ENCODE measurements around the gene OVOL3.

OVOL3 gene

DNA sequence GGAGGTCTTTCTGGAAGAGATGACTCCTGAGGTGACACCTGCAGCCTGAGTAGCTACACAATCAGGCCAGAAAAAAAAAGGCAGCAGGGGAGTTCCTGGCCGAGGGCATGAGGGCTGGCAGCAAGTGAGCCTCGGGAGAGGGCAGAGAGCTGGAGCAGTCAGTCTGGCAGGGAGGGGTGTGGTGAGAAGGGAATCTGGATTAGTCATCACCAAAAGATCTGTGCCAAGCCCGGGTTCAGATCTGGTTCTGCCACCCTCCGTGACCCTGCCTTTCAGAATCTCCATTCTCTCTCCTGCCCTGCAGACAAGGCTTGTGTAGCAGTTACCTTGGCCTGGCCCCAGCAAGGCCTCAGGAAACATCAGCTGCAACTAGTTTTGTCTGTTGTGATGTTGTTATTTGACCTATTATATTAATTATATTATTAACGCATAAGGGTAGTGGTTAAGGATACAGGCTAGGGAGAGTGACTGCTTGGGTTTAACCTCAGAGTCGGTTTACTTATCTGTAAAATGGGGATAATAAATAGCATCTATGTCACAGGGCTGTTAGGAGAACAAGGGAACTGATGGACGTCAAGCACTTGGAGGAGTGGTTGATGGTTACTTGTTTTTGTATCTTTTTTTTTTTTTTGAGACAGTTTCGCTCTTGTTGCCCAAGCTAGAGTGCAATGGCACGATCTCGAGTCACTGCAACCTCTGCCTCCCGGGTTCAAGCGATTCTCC lies 26.2 kb downstream of the OVOL3 start:
- H3K27me3 Mint-ChIP-seq, result no peaks in the 10 kb centered on the region
- DNase-seq, result no peak
- H3K36me3 Mint-ChIP-seq (ENCODE audit: low read depth), result peaks cover 21% of the 10 kb centered on the region
- no peaks in the 10 kb centered on the region for H3K9me3 Mint-ChIP-seq
- H3K4me3 Mint-ChIP-seq, result no peak overlapping the region
- H3K27ac Mint-ChIP-seq, result no peak overlapping the region
- H3K4me1 Mint-ChIP-seq (ENCODE audit: low read depth), result peaks cover 30% of the 10 kb centered on the region

- no peak for DNase-seq
Measured at GRCh38 chr19:36139120-36139472, 28.2 kb downstream of the OVOL3 start.

GRCh38 chr19:36139473-36140303 lies 28.7 kb downstream of the OVOL3 start, which contains the start of gene CAPNS1:
Gene CAPNS1, plus strand, starts transcription at chr19:36140066. Its CDS starts 946 bp downstream, at chr19:36141012.
- Mint-ChIP-seq H3K27ac (peak within 1 kb of the TSS; percentile 90), H3K27me3 (no peaks in the 10 kb centered on the region), H3K9me3 (no peaks in the 10 kb centered on the region), H3K4me1 (ENCODE audit: low read depth) (peaks cover 22% of the 10 kb centered on the region), H3K36me3 (ENCODE audit: low read depth) (peaks cover 36% of the 10 kb centered on the region), H3K4me3 (peak within 1 kb of the TSS; percentile 92)
- peak; percentile 94 for DNase-seq

More at GRCh38 chr19:36139120-36139472, 28.2 kb downstream of the OVOL3 start:
- Mint-ChIP-seq H3K4me1 (ENCODE audit: low read depth) (peaks cover 22% of the 10 kb centered on the region), H3K4me3 (peak overlapping the region; percentile 92), H3K27ac (peak overlapping the region; percentile 90), H3K36me3 (ENCODE audit: low read depth) (peaks cover 32% of the 10 kb centered on the region), H3K9me3 (no peaks in the 10 kb centered on the region), H3K27me3 (no peaks in the 10 kb centered on the region)

- Mint-ChIP-seq H3K4me1 (ENCODE audit: low read depth) (peaks cover 22% of the 10 kb centered on the region), H3K27ac (peak overlapping the region; percentile 90), H3K9me3 (no peaks in the 10 kb centered on the region), H3K36me3 (ENCODE audit: low read depth) (peaks cover 43% of the 10 kb centered on the region), H3K4me3 (peak overlapping the region; percentile 92), H3K27me3 (no peaks in the 10 kb centered on the region)
- no peak for DNase-seq
Measured at GRCh38 chr19:36140304-36141038, 29.5 kb downstream of the OVOL3 start.

DNA sequence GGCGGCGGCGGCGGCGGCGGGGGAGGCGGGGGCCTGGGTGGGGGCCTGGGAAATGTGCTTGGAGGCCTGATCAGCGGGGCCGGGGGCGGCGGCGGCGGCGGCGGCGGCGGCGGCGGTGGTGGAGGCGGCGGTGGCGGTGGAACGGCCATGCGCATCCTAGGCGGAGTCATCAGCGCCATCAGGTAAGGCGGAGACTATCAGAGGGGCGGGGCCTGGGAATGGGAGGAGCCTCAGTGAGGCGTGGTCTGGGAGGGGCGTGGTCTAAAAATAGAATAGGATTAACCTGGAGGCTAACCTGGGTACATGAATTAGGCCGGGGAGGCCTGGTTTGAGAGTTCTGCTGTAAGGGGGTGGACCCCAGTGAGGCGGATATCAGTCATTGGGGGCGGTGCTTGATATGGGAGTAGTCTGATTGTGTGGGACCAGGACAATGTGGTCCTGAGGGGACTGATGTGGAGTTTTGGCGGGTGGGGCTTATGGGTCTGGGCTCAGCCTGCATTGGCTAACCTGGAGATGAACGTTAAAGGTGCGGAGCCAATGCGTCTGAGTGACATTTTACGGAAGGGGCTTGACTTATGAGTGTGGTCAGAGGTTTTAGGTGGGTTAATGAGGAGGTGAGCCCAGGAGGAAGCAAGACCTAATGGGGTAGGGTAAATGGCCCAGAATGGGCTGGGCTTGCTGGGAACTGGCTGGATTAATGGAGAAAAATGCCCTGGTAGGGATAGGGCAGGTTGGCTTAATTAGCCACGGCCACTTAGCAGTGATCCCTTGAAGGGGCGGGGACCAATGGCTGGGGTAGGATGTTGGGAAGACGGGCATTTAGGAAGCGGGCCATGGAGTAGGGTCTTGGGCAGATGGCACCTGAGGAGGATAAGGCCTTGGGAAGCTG lies 30.3 kb downstream of the OVOL3 start:
- no peaks in the 10 kb centered on the region for H3K27me3 Mint-ChIP-seq
- H3K27ac Mint-ChIP-seq, result peak overlapping the region; percentile 90

GRCh38 chr19:36142046-36142445 lies 31.1 kb downstream of the OVOL3 start:
- Mint-ChIP-seq H3K9me3 (no peaks in the 10 kb centered on the region), H3K4me1 (ENCODE audit: low read depth) (peaks cover 16% of the 10 kb centered on the region), H3K27ac (peak overlapping the region; percentile 90), H3K36me3 (ENCODE audit: low read depth) (peaks cover 59% of the 10 kb centered on the region), H3K27me3 (no peaks in the 10 kb centered on the region), H3K4me3 (peak overlapping the region; percentile 92)
- DNase-seq, result no peak

More for the DNA sequence above, 30.3 kb downstream of the OVOL3 start:
- H3K36me3 Mint-ChIP-seq (ENCODE audit: low read depth), result peaks cover 51% of the 10 kb centered on the region
- peak; percentile 98 for DNase-seq
- H3K4me1 Mint-ChIP-seq (ENCODE audit: low read depth), result peaks cover 22% of the 10 kb centered on the region
- H3K4me3 Mint-ChIP-seq, result peak overlapping the region; percentile 92
- no peaks in the 10 kb centered on the region for H3K9me3 Mint-ChIP-seq

- peaks cover 64% of the 10 kb centered on the region for H3K36me3 Mint-ChIP-seq (ENCODE audit: low read depth)
- H3K27ac Mint-ChIP-seq, result no peak overlapping the region
- no peaks in the 10 kb centered on the region for H3K9me3 Mint-ChIP-seq
- H3K27me3 Mint-ChIP-seq, result no peaks in the 10 kb centered on the region
- H3K4me3 Mint-ChIP-seq, result no peak overlapping the region
- peaks cover 15% of the 10 kb centered on the region for H3K4me1 Mint-ChIP-seq (ENCODE audit: low read depth)
- no peak for DNase-seq
Measured at GRCh38 chr19:36142496-36142895, 31.6 kb downstream of the OVOL3 start.

DNA sequence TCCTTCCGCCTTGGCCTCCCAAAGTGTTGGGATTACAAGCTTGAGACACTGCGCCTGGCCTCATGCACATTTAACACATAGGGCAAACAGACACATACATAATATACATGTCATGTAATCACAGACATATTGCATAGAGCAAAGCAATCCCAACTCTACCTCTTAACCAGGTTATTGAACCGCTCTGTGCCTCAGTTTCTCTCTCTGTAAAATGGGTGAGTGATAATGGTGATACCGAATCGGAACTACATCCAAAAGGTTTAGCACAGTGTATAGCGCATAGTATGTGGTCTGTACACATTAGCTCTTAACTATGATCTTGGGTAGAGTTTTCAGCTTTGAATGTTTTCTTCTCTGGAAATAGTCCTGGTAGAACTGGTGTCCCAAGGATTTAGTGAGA lies 33.7 kb downstream of the OVOL3 start:
- peaks cover 15% of the 10 kb centered on the region for H3K4me1 Mint-ChIP-seq (ENCODE audit: low read depth)
- DNase-seq, result no peak
- peaks cover 83% of the 10 kb centered on the region for H3K36me3 Mint-ChIP-seq (ENCODE audit: low read depth)
- no peak overlapping the region for H3K27ac Mint-ChIP-seq
- H3K4me3 Mint-ChIP-seq, result no peak overlapping the region
- no peaks in the 10 kb centered on the region for H3K9me3 Mint-ChIP-seq
- no peaks in the 10 kb centered on the region for H3K27me3 Mint-ChIP-seq

GRCh38 chr19:36149673-36150406 lies 38.9 kb downstream of the OVOL3 start:
- Mint-ChIP-seq H3K27me3 (no peaks in the 10 kb centered on the region), H3K27ac (no peak overlapping the region), H3K4me1 (ENCODE audit: low read depth) (peaks cover 3% of the 10 kb centered on the region), H3K4me3 (no peak overlapping the region), H3K9me3 (no peaks in the 10 kb centered on the region), H3K36me3 (ENCODE audit: low read depth) (peaks cover 72% of the 10 kb centered on the region)
- no peak for DNase-seq

DNA sequence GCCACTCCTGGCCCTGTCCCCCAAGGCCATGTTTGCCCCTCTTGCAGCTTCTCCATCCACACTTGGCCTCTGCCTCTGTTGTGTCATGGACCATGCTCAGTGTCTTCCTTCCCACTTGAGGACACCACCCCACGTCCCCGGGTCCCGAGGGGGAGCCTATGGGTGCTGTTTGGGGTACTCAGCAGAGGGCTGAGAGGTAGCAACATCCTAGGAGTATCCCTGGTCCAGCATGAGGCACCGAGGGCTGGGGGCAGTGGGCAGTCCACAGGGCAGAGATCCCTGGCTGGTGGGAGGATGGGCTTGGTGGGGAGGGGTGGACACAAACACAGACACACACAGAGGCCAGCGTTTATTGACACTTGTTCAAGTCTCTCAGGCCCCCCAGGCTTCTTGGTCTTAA lies 39.6 kb downstream of the OVOL3 start:
- DNase-seq, result no peak
- peaks cover 64% of the 10 kb centered on the region for H3K36me3 Mint-ChIP-seq (ENCODE audit: low read depth)
- no peaks in the 10 kb centered on the region for H3K27me3 Mint-ChIP-seq
- H3K4me1 Mint-ChIP-seq (ENCODE audit: low read depth), result peaks cover 3% of the 10 kb centered on the region
- H3K27ac Mint-ChIP-seq, result no peak overlapping the region
- H3K4me3 Mint-ChIP-seq, result no peak overlapping the region
- H3K9me3 Mint-ChIP-seq, result no peaks in the 10 kb centered on the region

GRCh38 chr19:36151144-36152018 lies 40.4 kb downstream of the OVOL3 start:
- Mint-ChIP-seq H3K27ac (no peak overlapping the region), H3K27me3 (no peaks in the 10 kb centered on the region), H3K4me3 (no peak overlapping the region), H3K9me3 (no peaks in the 10 kb centered on the region), H3K4me1 (ENCODE audit: low read depth) (peaks cover 3% of the 10 kb centered on the region), H3K36me3 (ENCODE audit: low read depth) (peaks cover 57% of the 10 kb centered on the region)
- DNase-seq, result no peak

- peaks cover 50% of the 10 kb centered on the region for H3K36me3 Mint-ChIP-seq (ENCODE audit: low read depth)
- H3K4me3 Mint-ChIP-seq, result no peak overlapping the region
- H3K27ac Mint-ChIP-seq, result no peak overlapping the region
- DNase-seq, result no peak
- no peaks in the 10 kb centered on the region for H3K9me3 Mint-ChIP-seq
- no peaks in the 10 kb centered on the region for H3K27me3 Mint-ChIP-seq
- H3K4me1 Mint-ChIP-seq (ENCODE audit: low read depth), result peaks cover 3% of the 10 kb centered on the region
Measured at GRCh38 chr19:36152019-36152351, 41.0 kb downstream of the OVOL3 start.

Measured in activated T-cell treated with anti-CD3 and anti-CD28 coated beads, Interleukin-2, amount 50 U/mL, for 24 hours (primary cell).